Endodermal cell (in vitro differentiated cells): ENCODE results near the gene CLMN. TPM values are rescaled to one million over a fixed set of nuclear protein-coding genes. Genes with fewer than 3 reads are reported as not detected.
"Not testable (repeated sequence)": the region's sequence is repeated elsewhere in the genome, so short reads cannot be mapped to it uniquely, and the experiment has no call there.

Experiments used
- DNase-seq: peaks from one replicate; pipeline ENCODE4 v3.0.0-alpha.2; 2017
- H3K27ac ChIP-seq: 2 replicates; pipeline ENCODE4 v1.5.1; 2013; ENCODE audit warnings: mild to moderate bottlenecking, low read depth, low read length, moderate library complexity
- H3K27me3 ChIP-seq: 2 replicates; pipeline ENCODE4 v1.6.1; 2013; ENCODE audit warnings: mild to moderate bottlenecking, low read length, moderate library complexity; ENCODE audit not compliant: insufficient read depth, control insufficient read depth, poor library complexity, severe bottlenecking
- H3K36me3 ChIP-seq: 2 replicates; pipeline ENCODE4 v1.7.0; 2013; ENCODE audit warnings: mild to moderate bottlenecking, low read length, moderate library complexity; ENCODE audit not compliant: control insufficient read depth, insufficient read depth
- H3K4me1 ChIP-seq: one replicate; pipeline ENCODE4 v1.7.0; 2013; ENCODE audit warnings: low read length; ENCODE audit not compliant: control insufficient read depth, insufficient read depth
- H3K4me3 ChIP-seq: 2 replicates; pipeline ENCODE4 v1.5.1; 2013; ENCODE audit warnings: mild to moderate bottlenecking, low read length, moderate library complexity
- H3K9ac ChIP-seq: 2 replicates; pipeline ENCODE4 v1.6.1; 2013; ENCODE audit warnings: mild to moderate bottlenecking, low read length, moderate library complexity; ENCODE audit not compliant: poor library complexity, severe bottlenecking; ENCODE audit errors: extremely low read depth
- H3K9me3 ChIP-seq: 2 replicates; pipeline ENCODE4 v1.6.1; 2013; ENCODE audit warnings: mild to moderate bottlenecking, low read length, moderate library complexity; ENCODE audit not compliant: control insufficient read depth
- H3K27ac Mint-ChIP-seq: 2 replicates; pipeline ENCODE4 v1.8.0; 2020; ENCODE audit warnings: mixed read lengths
- H3K27me3 Mint-ChIP-seq: 2 replicates; pipeline ENCODE4 v1.8.0; 2021; ENCODE audit warnings: mild to moderate bottlenecking, mixed read lengths; ENCODE audit not compliant: insufficient read depth
- H3K36me3 Mint-ChIP-seq: 2 replicates; pipeline ENCODE4 v1.8.0; 2020; ENCODE audit warnings: low read depth, mixed read lengths
- H3K4me1 Mint-ChIP-seq: 2 replicates; pipeline ENCODE4 v1.8.0; 2020; ENCODE audit warnings: mixed read lengths
- H3K4me3 Mint-ChIP-seq: 2 replicates; pipeline ENCODE4 v1.8.0; 2020; ENCODE audit warnings: mild to moderate bottlenecking, moderate library complexity, mixed read lengths
- H3K9me3 Mint-ChIP-seq: 2 replicates; pipeline ENCODE4 v1.8.0; 2020; ENCODE audit warnings: mild to moderate bottlenecking, mixed read lengths
- WGBS, 2 experiments: methylation state at CpG; one replicate each; pipeline versions ENCODE4 v1.1.5 to v1.1.7; 2013; ENCODE audit warnings: missing lambda C conversion rate in 2 of 2, mixed read lengths in 1 of 2; ENCODE audit not compliant: insufficient coverage in 1 of 2, insufficient read length in 1 of 2; 5-methylcytosine and 5-hydroxymethylcytosine counted together
- total RNA-seq, 2 donors: library from RNA; stranded (reverse); fragmentation: NEBNext Ultra II Directional in 1 of 2; extraction: Animal tissue kit (Norgen Biotek cat#: 25700) in 1 of 2; gene quantifications; 2 replicates in 1 of 2; 3 replicates in 1 of 2; pipeline ENCODE4 v1.2.1, GENCODE V29; 2021
- TF ChIP-seq, protein P1 (sequence below): fragments of 200-600 bp; sonication (generic); conservative IDR thresholded peaks from 2 replicates; pipeline ENCODE4 v1.5.0; 2021; ENCODE audit warnings: antibody characterized with exemption, mild to moderate bottlenecking

CLMN gene
- total RNA-seq, 2 donors from 2014 or later = 9.5 to 11.7 TPM

GRCh38 chr14:95140060-95140858 lies 179.4 kb downstream of the CLMN start:
- H3K27me3 Mint-ChIP-seq = no peaks in the 10 kb centered on the region
- peaks cover 10% of the 10 kb centered on the region for H3K9me3 ChIP-seq
- TF ChIP-seq, protein P1, sequence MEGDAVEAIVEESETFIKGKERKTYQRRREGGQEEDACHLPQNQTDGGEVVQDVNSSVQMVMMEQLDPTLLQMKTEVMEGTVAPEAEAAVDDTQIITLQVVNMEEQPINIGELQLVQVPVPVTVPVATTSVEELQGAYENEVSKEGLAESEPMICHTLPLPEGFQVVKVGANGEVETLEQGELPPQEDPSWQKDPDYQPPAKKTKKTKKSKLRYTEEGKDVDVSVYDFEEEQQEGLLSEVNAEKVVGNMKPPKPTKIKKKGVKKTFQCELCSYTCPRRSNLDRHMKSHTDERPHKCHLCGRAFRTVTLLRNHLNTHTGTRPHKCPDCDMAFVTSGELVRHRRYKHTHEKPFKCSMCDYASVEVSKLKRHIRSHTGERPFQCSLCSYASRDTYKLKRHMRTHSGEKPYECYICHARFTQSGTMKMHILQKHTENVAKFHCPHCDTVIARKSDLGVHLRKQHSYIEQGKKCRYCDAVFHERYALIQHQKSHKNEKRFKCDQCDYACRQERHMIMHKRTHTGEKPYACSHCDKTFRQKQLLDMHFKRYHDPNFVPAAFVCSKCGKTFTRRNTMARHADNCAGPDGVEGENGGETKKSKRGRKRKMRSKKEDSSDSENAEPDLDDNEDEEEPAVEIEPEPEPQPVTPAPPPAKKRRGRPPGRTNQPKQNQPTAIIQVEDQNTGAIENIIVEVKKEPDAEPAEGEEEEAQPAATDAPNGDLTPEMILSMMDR = no peak
- no peaks in the 10 kb centered on the region for H3K27me3 ChIP-seq
- H3K9me3 Mint-ChIP-seq = peaks cover 9% of the 10 kb centered on the region
- H3K4me1 Mint-ChIP-seq = peaks cover 49% of the 10 kb centered on the region
- peaks cover 16% of the 10 kb centered on the region for H3K36me3 ChIP-seq
- no peak overlapping the region for H3K9ac ChIP-seq
- peaks cover 10% of the 10 kb centered on the region for H3K36me3 Mint-ChIP-seq
- no peak for DNase-seq
- H3K27ac Mint-ChIP-seq = peak overlapping the region; percentile 4
- H3K27ac ChIP-seq = no peak overlapping the region
- H3K4me3 ChIP-seq = no peak overlapping the region
- whole genome bisulfite sequencing, 2 experiments = 94 to 95% methylated on average over 4 to 5 of the region's 5 CpGs
- H3K4me1 ChIP-seq = peaks cover 3% of the 10 kb centered on the region
- no peak overlapping the region for H3K4me3 Mint-ChIP-seq

DNA sequence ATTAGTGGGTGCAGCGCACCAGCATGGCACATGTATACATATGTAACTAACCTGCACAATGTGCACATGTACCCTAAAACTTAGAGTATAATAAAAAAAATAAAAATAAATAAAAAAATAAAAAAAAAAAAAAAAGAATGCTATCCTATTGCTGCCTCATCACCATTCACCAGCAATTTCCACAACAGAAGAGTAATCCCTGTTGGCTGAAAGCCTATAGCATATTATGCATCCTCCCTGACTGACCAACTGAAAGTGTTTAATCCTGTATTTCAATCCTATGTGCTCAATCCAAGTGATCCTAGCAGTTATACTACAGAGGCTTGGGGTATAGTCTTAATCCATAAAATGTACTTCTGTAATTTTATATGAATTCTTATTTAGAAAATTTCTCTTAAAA lies 180.8 kb downstream of the CLMN start:
- no peak overlapping the region for H3K4me3 ChIP-seq
- H3K27me3 ChIP-seq = no peaks in the 10 kb centered on the region
- WGBS, 2 experiments = no CpG with 5 or more reads among the region's 1 CpG
- H3K4me1 ChIP-seq = peaks cover 3% of the 10 kb centered on the region
- H3K9me3 Mint-ChIP-seq = no peaks in the 10 kb centered on the region
- H3K27ac ChIP-seq = no peak overlapping the region
- H3K9ac ChIP-seq = no peak overlapping the region
- H3K4me1 Mint-ChIP-seq = peaks cover 49% of the 10 kb centered on the region
- no peak overlapping the region for H3K27ac Mint-ChIP-seq
- no peak for DNase-seq
- H3K9me3 ChIP-seq = no peaks in the 10 kb centered on the region
- peaks cover 4% of the 10 kb centered on the region for H3K36me3 Mint-ChIP-seq
- TF ChIP-seq, protein P1 = no peak
- peaks cover 22% of the 10 kb centered on the region for H3K36me3 ChIP-seq
- peak overlapping the region; percentile 10 for H3K4me3 Mint-ChIP-seq
- no peaks in the 10 kb centered on the region for H3K27me3 Mint-ChIP-seq

- DNase-seq, H3K9me3 ChIP-seq, H3K9ac ChIP-seq, H3K36me3 Mint-ChIP-seq, H3K27ac ChIP-seq, H3K27me3 Mint-ChIP-seq, H3K27me3 ChIP-seq, H3K4me1 ChIP-seq, H3K4me3 ChIP-seq, H3K9me3 Mint-ChIP-seq: not testable (repeated sequence)
- Mint-ChIP-seq H3K4me1 (peaks cover 47% of the 10 kb centered on the region), H3K27ac (peak overlapping the region; percentile 69), H3K4me3 (peak overlapping the region; percentile 10)
- 64% methylated on average over 3 of the region's 5 CpGs; no CpG with 5 or more reads in 1 of the 2 experiments for WGBS, 2 experiments
- peaks cover 24% of the 10 kb centered on the region for H3K36me3 ChIP-seq
These were observed 181.3 kb downstream of the CLMN start for GRCh38 chr14:95138455-95138854.
